HCT116 (cell line): Measurements from ENCODE around the gene TLCD1. TPM values are rescaled to one million over a fixed set of nuclear protein-coding genes. Genes with fewer than 3 reads are reported as not detected.

Experiments
- ATAC-seq: fragments of 200-7000 bp; cut with Tn5 transposase; 2 replicates; pipeline ENCODE4 v1.9.1; 2020; ENCODE audit warnings: mild to moderate bottlenecking, moderate library complexity
- BruUV-seq: library from RNA; stranded (reverse); fragments of 400-500 nt; replicated peaks from 2 replicates; lab custom pipeline; 2021; lab: Mats Ljungman, UMichigan
- CTCF ChIA-PET: fragments of 300-600 bp; sonication (Branson Sonifier 250); formaldehyde crosslinking; loops from one replicate; lab custom pipeline; 2021; ENCODE audit warnings: antibody characterized with exemption; lab: Charles Lee
- POLR2A ChIA-PET: fragments of 300-600, 350-600 bp; sonication (Branson Sonifier 250); formaldehyde crosslinking; loops from one replicate; lab custom pipeline; 2021; ENCODE audit warnings: antibody characterized with exemption; lab: Charles Lee
- RAD21 ChIA-PET, 2 experiments: fragments of 300-600 bp; sonication (Branson Sonifier 250); formaldehyde crosslinking; loops; one replicate each; lab custom pipeline; 2023; ENCODE audit warnings: low total read pairs in 2 of 2; ENCODE audit not compliant: uncharacterized antibody in 2 of 2, unreplicated experiment in 2 of 2, low non-redundant PET in 1 of 2; lab: Charles Lee
- DNase-seq: peaks from one replicate; pipeline ENCODE4 v3.0.0-alpha.2; 2010; ENCODE audit warnings: low read depth, low spot score
- H2AFZ ChIP-seq: fragments of 200-600 bp; shearing (Covaris generic), sonication (generic); 2 replicates; pipeline ENCODE4 v1.6.1; 2017; ENCODE audit warnings: low read depth, mixed run types, mixed read lengths, antibody characterized with exemption, low read length; ENCODE audit not compliant: poor library complexity, severe bottlenecking
- H3K27ac ChIP-seq: 2 replicates; pipeline ENCODE4 v1.5.1; 2012; ENCODE audit warnings: low read depth, low read length
- H3K27me3 ChIP-seq: fragments of 200-600 bp; sonication (generic); 2 replicates; pipeline ENCODE4 v1.6.1; 2016; ENCODE audit warnings: mixed run types, low read length, mixed read lengths; ENCODE audit not compliant: insufficient read depth
- H3K36me3 ChIP-seq, 2 experiments: fragments of 200-500 bp in 1 of 2; fragments of 200-600 bp in 1 of 2; sonication (Bioruptor generic) in 1 of 2; sonication (generic) in 1 of 2; 2 replicates each; pipeline versions ENCODE4 v1.5.1 to v1.6.1; 2014 to 2016; ENCODE audit warnings: low read length in 2 of 2, inconsistent platforms in 1 of 2, mixed read lengths in 1 of 2, mixed run types in 1 of 2; ENCODE audit not compliant: insufficient read depth in 2 of 2, control insufficient read depth in 1 of 2
- H3K4me1 ChIP-seq, 2 experiments: fragments of 200-600 bp in 1 of 2; sonication (generic) in 1 of 2; 2 replicates each; pipeline versions ENCODE4 v1.5.1 to v1.6.1; 2012 to 2017; ENCODE audit warnings: low read length in 2 of 2, inconsistent platforms in 1 of 2, mild to moderate bottlenecking in 1 of 2, mixed read lengths in 1 of 2, mixed run types in 1 of 2, moderate library complexity in 1 of 2; ENCODE audit not compliant: insufficient read depth in 2 of 2, control insufficient read depth in 1 of 2
- H3K4me2 ChIP-seq: fragments of 200-600 bp; sonication (generic); 2 replicates; pipeline ENCODE4 v1.6.1; 2017; ENCODE audit warnings: mixed run types, low read length, mixed read lengths
- H3K4me3 ChIP-seq, 2 experiments: fragments of 200-600 bp in 1 of 2; sonication (generic) in 1 of 2; replicated peaks in 1 of 2; 2 replicates each; pipeline ENCODE4 v1.5.1; 2011 to 2016; ENCODE audit warnings: low read length in 2 of 2, control low read depth in 1 of 2, low read depth in 1 of 2, mild to moderate bottlenecking in 1 of 2, mixed read lengths in 1 of 2, mixed run types in 1 of 2
- H3K79me2 ChIP-seq: fragments of 200-600 bp; sonication (generic); 2 replicates; pipeline ENCODE4 v1.6.1; 2017; ENCODE audit warnings: mild to moderate bottlenecking, mixed run types, low read length, moderate library complexity, mixed read lengths; ENCODE audit not compliant: insufficient read depth
- H3K9ac ChIP-seq: fragments of 200-600 bp; sonication (generic); 2 replicates; pipeline ENCODE4 v1.6.1; 2016; ENCODE audit warnings: low read length, mixed read lengths
- H3K9me2 ChIP-seq: fragments of 200-600 bp; sonication (generic), shearing (Covaris generic); 2 replicates; pipeline ENCODE4 v1.6.1; 2017; ENCODE audit warnings: mixed run types, mild to moderate bottlenecking, moderate library complexity; ENCODE audit not compliant: insufficient read depth
- H3K9me3 ChIP-seq, 2 experiments: fragments of 200-500 bp in 1 of 2; fragments of 200-600 bp in 1 of 2; sonication (Bioruptor generic) in 1 of 2; sonication (generic) in 1 of 2; 2 replicates each; pipeline ENCODE4 v1.6.1; 2014 to 2017; ENCODE audit warnings: low read length in 2 of 2, mixed read lengths in 2 of 2, inconsistent platforms in 1 of 2, low read depth in 1 of 2, mild to moderate bottlenecking in 1 of 2, mixed run types in 1 of 2, moderate library complexity in 1 of 2; ENCODE audit not compliant: control insufficient read depth in 1 of 2, insufficient read depth in 1 of 2
- H4K20me1 ChIP-seq: fragments of 200-600 bp; sonication (generic), shearing (Covaris generic); 2 replicates; pipeline ENCODE4 v1.6.1; 2017; ENCODE audit warnings: mixed run types, mild to moderate bottlenecking, moderate library complexity; ENCODE audit not compliant: insufficient read depth
- ATF3 ChIP-seq: IDR thresholded peaks from 2 replicates; pipeline ENCODE4 v1.6.1; 2012
- CBX3 ChIP-seq: IDR thresholded peaks from 2 replicates; pipeline ENCODE4 v1.6.1; 2012; ENCODE audit warnings: low read depth
- CEBPB ChIP-seq: IDR thresholded peaks from 2 replicates; pipeline ENCODE4 v1.6.1; 2012; ENCODE audit warnings: low read depth
- EGR1 ChIP-seq: IDR thresholded peaks from 2 replicates; pipeline ENCODE4 v1.6.1; 2012; ENCODE audit warnings: low read depth
- EZH2 ChIP-seq: fragments of 200-600 bp; sonication (generic); IDR thresholded peaks from 2 replicates; pipeline ENCODE4 v1.6.1; 2017; ENCODE audit warnings: antibody characterized with exemption, mixed run types
- EZH2phosphoT487 ChIP-seq: fragments of 200-600 bp; IDR thresholded peaks from 2 replicates; pipeline ENCODE4 v1.6.1; 2018; ENCODE audit warnings: antibody characterized with exemption, borderline replicate concordance
- FOSL1 ChIP-seq: IDR thresholded peaks from 2 replicates; pipeline ENCODE4 v1.6.1; 2012; ENCODE audit warnings: low read depth
- JUND ChIP-seq: IDR thresholded peaks from 2 replicates; pipeline ENCODE4 v1.6.1; 2012
- POLR2A ChIP-seq: IDR thresholded peaks from 2 replicates; pipeline ENCODE4 v1.7.0; 2011; ENCODE audit warnings: borderline replicate concordance; ENCODE audit not compliant: insufficient read depth, insufficient read length; ENCODE audit errors: extremely low read depth
- POLR2AphosphoS5 ChIP-seq: IDR thresholded peaks from 2 replicates; pipeline ENCODE4 v1.6.1; 2011; ENCODE audit warnings: mild to moderate bottlenecking, low read depth, low read length, moderate library complexity
- RAD21 ChIP-seq: IDR thresholded peaks from 2 replicates; pipeline ENCODE4 v1.6.1; 2012; ENCODE audit warnings: low read depth, mild to moderate bottlenecking
- REST ChIP-seq: IDR thresholded peaks from 2 replicates; pipeline ENCODE4 v1.6.1; 2012; ENCODE audit warnings: low read depth
- SP1 ChIP-seq: IDR thresholded peaks from 2 replicates; pipeline ENCODE4 v1.6.1; 2012; ENCODE audit warnings: low read depth
- SRF ChIP-seq: IDR thresholded peaks from 2 replicates; pipeline ENCODE4 v1.6.1; 2012; ENCODE audit warnings: low read depth
- TCF7L2 ChIP-seq: IDR thresholded peaks from 2 replicates; pipeline ENCODE4 v1.7.0; 2011; ENCODE audit warnings: borderline replicate concordance, inconsistent platforms; ENCODE audit not compliant: insufficient read depth, insufficient read length; ENCODE audit errors: extremely low read depth
- YY1 ChIP-seq: IDR thresholded peaks from 2 replicates; pipeline ENCODE4 v1.6.1; 2011; ENCODE audit warnings: low read length, low read depth, moderate library complexity, mild to moderate bottlenecking; ENCODE audit not compliant: insufficient replicate concordance; ENCODE audit errors: extremely low read depth
- ZBTB33 ChIP-seq: IDR thresholded peaks from 2 replicates; pipeline ENCODE4 v1.6.1; 2011; ENCODE audit warnings: mild to moderate bottlenecking, low read length, moderate library complexity; ENCODE audit not compliant: insufficient replicate concordance; ENCODE audit errors: extremely low read depth
- ZFX ChIP-seq: fragments of 450-650 bp; IDR thresholded peaks from 2 replicates; pipeline ENCODE4 v1.6.1; 2017
- ZNF274 ChIP-seq: fragments of 200-500 bp; sonication (Bioruptor generic); IDR thresholded peaks from 2 replicates; pipeline ENCODE4 v1.6.1; 2014; ENCODE audit warnings: mild to moderate bottlenecking, low read depth, low read length, inconsistent platforms
- intact Hi-C: fragments of 100-400 bp; cut with micrococcal nuclease; formaldehyde crosslinking; loops from 2 replicates; pipeline ENCODE4 v1.10.0; 2022
- total RNA-seq: library from RNA; stranded (reverse); gene quantifications from one replicate; pipeline ENCODE4 v1.2.1, GENCODE V29; 2021; ENCODE audit not compliant: unreplicated experiment

The TLCD1 gene
- total RNA-seq, 1 experiment from 2014 or later, result 28.3 TPM

GRCh38 chr17:28773736-28774135 lies 47.7 kb upstream of the TLCD1 start (continued):
- no peak for TF ChIP-seq RAD21
- no peak for TF ChIP-seq CEBPB
- no peak for TF ChIP-seq SP1
- TF ChIP-seq YY1, result no peak
- TF ChIP-seq ZNF274, result no peak

GRCh38 chr17:28765038-28765437 lies 39.0 kb upstream of the TLCD1 start:
- no peak overlapping the region for H3K4me3 ChIP-seq
- POLR2A ChIA-PET, result no interaction called here
- H3K9me3 ChIP-seq, result no peaks in the 10 kb centered on the region
- intact Hi-C loops, result loop anchor here (10.0 kb wide), 1 partner anchor 350 kb away; no protein-coding TSS in a partner anchor
- TF ChIP-seq ZFX (no peak), EZH2 (no peak), POLR2A (no peak), FOSL1 (no peak), ATF3 (no peak), RAD21 (no peak), EZH2phosphoT487 (no peak), EGR1 (no peak), SP1 (no peak), CEBPB (no peak), CBX3 (no peak), POLR2AphosphoS5 (no peak), ZBTB33 (no peak), JUND (no peak), YY1 (no peak), SRF (no peak), REST (no peak), TCF7L2 (no peak)
- H3K4me1 ChIP-seq, result peaks cover 0 to 13% of the 10 kb centered on the region in 2 experiments; a peak in 3 of 4 replicates
- DNase-seq (no peak), ATAC-seq (no peak)
- no peaks in the 10 kb centered on the region for H3K9me2 ChIP-seq
- H3K27me3 ChIP-seq, result no peaks in the 10 kb centered on the region
- H3K27ac ChIP-seq, result no peak overlapping the region
- H3K79me2 ChIP-seq, result peaks cover 18% of the 10 kb centered on the region
- H3K4me2 ChIP-seq, result no peak overlapping the region
- CTCF ChIA-PET, result interaction anchor here (1.7 to 5.6 kb wide), 6 partner anchors 9 to 140 kb away, joined by 4 to 61 read pairs (median 21); partner anchors contain the start of genes FAM222B and TLCD1
- H3K36me3 ChIP-seq, result peaks cover 0 to 9% of the 10 kb centered on the region in 2 experiments; a peak in 3 of 4 replicates
- no peak overlapping the region for H2AFZ ChIP-seq
- H4K20me1 ChIP-seq, result no peaks in the 10 kb centered on the region
- RAD21 ChIA-PET, result no interaction called here
- BruUV-seq, result no TSS peak
- H3K9ac ChIP-seq, result no peak overlapping the region
